ENCODE data around the gene PLPP4.

DNA sequence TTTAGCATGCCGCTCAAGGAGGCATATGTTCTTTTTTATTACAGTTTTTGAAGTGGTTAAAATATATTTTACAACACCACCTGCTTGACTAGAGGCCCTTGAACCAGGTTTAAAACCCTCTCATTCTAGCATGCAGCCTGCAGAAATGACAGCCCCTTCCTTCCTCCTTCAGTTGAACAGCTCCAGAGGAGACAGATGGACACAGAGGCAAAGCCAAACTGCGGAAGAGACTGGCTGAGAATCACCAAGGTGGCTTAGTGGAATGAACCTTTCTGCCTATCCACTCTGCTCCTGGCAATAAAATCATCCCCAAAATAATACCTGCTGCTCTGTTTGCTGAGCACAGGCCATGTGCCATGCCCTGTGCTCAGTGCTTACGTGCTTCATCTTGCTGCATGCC is 23.9 kb upstream of the PLPP4 start:
- TF ChIP-seq, protein P1, sequence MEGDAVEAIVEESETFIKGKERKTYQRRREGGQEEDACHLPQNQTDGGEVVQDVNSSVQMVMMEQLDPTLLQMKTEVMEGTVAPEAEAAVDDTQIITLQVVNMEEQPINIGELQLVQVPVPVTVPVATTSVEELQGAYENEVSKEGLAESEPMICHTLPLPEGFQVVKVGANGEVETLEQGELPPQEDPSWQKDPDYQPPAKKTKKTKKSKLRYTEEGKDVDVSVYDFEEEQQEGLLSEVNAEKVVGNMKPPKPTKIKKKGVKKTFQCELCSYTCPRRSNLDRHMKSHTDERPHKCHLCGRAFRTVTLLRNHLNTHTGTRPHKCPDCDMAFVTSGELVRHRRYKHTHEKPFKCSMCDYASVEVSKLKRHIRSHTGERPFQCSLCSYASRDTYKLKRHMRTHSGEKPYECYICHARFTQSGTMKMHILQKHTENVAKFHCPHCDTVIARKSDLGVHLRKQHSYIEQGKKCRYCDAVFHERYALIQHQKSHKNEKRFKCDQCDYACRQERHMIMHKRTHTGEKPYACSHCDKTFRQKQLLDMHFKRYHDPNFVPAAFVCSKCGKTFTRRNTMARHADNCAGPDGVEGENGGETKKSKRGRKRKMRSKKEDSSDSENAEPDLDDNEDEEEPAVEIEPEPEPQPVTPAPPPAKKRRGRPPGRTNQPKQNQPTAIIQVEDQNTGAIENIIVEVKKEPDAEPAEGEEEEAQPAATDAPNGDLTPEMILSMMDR (IDR thresholded peaks at IDR 0.05), result no peak
- no peak for TF ChIP-seq POLR2AphosphoS5 (IDR thresholded peaks at IDR 0.05)
- TF ChIP-seq POLR2A (IDR thresholded peaks at IDR 0.05), result no peak
